ENCODE measurements around the gene SNX32. TPM values are rescaled to one million over a fixed set of nuclear protein-coding genes. Genes with fewer than 3 reads are reported as not detected.

Gene SNX32
- total and polyA plus RNA-seq, 2 of the 13 experiments (the other 11 are each of a cell fraction or from before 2014, with no cell fraction given), result 0.09 to 0.34 TPM

DNA sequence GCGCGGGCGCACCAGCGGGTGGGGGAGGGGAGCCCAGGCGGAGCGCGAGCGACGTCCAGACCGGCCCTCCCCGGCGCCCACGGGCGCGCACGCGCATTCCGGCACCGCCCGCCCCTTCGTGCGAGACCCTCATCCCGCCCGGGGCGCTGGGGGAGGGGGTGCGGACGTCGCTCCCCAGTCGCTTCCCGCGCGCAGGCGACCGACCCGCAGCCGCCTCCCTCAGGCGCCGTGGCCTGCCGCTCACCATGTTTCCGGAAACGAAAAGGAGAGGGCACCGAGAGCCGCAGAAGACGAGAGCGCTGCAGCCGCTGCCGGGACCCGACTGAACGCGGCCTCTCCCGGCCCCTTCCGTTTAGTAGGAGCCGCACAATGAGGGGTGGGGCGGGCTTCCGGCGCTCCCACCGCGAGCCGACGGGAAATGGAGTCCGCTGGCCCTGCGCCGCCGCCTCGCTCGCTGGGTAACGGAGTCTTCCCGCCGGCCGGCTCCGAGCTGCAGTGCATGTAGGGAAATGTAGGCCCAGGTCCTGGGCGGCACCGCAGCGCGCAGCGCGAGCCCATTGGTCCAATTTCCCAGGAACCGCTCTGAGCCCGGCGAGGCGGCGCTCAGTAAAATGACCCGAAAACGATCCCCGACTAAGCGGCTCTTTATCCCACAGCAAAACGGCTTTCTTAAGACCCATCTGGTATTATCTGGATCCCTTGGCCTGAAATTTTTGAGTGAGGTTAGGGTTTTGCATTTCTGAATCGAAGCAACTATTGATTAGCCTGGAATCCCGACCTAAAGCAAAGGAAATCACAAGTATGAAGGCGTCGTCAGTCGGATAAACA lies 24.3 kb downstream of the SNX32 start, which contains the start of gene CFL1 (continued):
- TF ChIP-seq, protein P1, sequence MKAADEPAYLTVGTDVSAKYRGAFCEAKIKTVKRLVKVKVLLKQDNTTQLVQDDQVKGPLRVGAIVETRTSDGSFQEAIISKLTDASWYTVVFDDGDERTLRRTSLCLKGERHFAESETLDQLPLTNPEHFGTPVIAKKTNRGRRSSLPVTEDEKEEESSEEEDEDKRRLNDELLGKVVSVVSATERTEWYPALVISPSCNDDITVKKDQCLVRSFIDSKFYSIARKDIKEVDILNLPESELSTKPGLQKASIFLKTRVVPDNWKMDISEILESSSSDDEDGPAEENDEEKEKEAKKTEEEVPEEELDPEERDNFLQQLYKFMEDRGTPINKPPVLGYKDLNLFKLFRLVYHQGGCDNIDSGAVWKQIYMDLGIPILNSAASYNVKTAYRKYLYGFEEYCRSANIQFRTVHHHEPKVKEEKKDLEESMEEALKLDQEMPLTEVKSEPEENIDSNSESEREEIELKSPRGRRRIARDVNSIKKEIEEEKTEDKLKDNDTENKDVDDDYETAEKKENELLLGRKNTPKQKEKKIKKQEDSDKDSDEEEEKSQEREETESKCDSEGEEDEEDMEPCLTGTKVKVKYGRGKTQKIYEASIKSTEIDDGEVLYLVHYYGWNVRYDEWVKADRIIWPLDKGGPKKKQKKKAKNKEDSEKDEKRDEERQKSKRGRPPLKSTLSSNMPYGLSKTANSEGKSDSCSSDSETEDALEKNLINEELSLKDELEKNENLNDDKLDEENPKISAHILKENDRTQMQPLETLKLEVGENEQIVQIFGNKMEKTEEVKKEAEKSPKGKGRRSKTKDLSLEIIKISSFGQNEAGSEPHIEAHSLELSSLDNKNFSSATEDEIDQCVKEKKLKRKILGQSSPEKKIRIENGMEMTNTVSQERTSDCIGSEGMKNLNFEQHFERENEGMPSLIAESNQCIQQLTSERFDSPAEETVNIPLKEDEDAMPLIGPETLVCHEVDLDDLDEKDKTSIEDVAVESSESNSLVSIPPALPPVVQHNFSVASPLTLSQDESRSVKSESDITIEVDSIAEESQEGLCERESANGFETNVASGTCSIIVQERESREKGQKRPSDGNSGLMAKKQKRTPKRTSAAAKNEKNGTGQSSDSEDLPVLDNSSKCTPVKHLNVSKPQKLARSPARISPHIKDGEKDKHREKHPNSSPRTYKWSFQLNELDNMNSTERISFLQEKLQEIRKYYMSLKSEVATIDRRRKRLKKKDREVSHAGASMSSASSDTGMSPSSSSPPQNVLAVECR (CRISPR knock-in tag; IDR thresholded peaks at IDR 0.05; ENCODE audit: borderline replicate concordance), result peak; percentile 88; the same call in 1 of the 2 replicates
- TF ChIP-seq, protein P2, sequence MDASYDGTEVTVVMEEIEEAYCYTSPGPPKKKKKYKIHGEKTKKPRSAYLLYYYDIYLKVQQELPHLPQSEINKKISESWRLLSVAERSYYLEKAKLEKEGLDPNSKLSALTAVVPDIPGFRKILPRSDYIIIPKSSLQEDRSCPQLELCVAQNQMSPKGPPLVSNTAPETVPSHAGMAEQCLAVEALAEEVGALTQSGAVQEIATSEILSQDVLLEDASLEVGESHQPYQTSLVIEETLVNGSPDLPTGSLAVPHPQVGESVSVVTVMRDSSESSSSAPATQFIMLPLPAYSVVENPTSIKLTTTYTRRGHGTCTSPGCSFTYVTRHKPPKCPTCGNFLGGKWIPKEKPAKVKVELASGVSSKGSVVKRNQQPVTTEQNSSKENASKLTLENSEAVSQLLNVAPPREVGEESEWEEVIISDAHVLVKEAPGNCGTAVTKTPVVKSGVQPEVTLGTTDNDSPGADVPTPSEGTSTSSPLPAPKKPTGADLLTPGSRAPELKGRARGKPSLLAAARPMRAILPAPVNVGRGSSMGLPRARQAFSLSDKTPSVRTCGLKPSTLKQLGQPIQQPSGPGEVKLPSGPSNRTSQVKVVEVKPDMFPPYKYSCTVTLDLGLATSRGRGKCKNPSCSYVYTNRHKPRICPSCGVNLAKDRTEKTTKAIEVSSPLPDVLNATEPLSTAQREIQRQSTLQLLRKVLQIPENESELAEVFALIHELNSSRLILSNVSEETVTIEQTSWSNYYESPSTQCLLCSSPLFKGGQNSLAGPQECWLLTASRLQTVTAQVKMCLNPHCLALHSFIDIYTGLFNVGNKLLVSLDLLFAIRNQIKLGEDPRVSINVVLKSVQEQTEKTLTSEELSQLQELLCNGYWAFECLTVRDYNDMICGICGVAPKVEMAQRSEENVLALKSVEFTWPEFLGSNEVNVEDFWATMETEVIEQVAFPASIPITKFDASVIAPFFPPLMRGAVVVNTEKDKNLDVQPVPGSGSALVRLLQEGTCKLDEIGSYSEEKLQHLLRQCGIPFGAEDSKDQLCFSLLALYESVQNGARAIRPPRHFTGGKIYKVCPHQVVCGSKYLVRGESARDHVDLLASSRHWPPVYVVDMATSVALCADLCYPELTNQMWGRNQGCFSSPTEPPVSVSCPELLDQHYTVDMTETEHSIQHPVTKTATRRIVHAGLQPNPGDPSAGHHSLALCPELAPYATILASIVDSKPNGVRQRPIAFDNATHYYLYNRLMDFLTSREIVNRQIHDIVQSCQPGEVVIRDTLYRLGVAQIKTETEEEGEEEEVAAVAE (CRISPR knock-in tag; IDR thresholded peaks at IDR 0.05; ENCODE audit: borderline replicate concordance), result peak; percentile 92; the same call in 1 of the 2 replicates
- TF ChIP-seq ZNF230 (CRISPR knock-in tag; IDR thresholded peaks at IDR 0.05) (0 out of 2 replicates have a peak, but pooled peaks have one; percentile 31), NR2C2 (CRISPR knock-in tag; IDR thresholded peaks at IDR 0.05; ENCODE audit: borderline replicate concordance) (peak; percentile 90), HDAC1 (CRISPR knock-in tag; IDR thresholded peaks at IDR 0.05) (peak; percentile 65), ZNF746 (CRISPR knock-in tag; IDR thresholded peaks at IDR 0.05) (0 out of 2 replicates have a peak, but pooled peaks have one; percentile 67), GABPB1 (CRISPR knock-in tag; IDR thresholded peaks at IDR 0.05) (peak; percentile 97), KLF12 (CRISPR knock-in tag; IDR thresholded peaks at IDR 0.05; ENCODE audit: borderline replicate concordance) (peak; percentile 100), ZNF607 (CRISPR knock-in tag; IDR thresholded peaks at IDR 0.05; ENCODE audit: borderline replicate concordance) (peak; percentile 81; the same call in 1 of the 2 replicates), HMG20B (CRISPR knock-in tag; conservative IDR thresholded peaks at IDR 0.05) (0 out of 2 replicates have a peak, but pooled peaks have one; percentile 23), MTA3 (CRISPR knock-in tag; IDR thresholded peaks at IDR 0.05) (no peak), ZNF546 (CRISPR knock-in tag; conservative IDR thresholded peaks at IDR 0.05) (peak; percentile 64; the same call in 1 of the 2 replicates), ZNF225 (CRISPR knock-in tag; IDR thresholded peaks at IDR 0.05) (0 out of 2 replicates have a peak, but pooled peaks have one; percentile 42)
- TF ChIP-seq, protein P3, sequence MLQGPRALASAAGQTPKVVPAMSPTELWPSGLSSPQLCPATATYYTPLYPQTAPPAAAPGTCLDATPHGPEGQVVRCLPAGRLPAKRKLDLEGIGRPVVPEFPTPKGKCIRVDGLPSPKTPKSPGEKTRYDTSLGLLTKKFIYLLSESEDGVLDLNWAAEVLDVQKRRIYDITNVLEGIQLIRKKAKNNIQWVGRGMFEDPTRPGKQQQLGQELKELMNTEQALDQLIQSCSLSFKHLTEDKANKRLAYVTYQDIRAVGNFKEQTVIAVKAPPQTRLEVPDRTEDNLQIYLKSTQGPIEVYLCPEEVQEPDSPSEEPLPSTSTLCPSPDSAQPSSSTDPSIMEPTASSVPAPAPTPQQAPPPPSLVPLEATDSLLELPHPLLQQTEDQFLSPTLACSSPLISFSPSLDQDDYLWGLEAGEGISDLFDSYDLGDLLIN (CRISPR knock-in tag; IDR thresholded peaks at IDR 0.05; ENCODE audit: borderline replicate concordance), result no peak
- TF ChIP-seq, protein P4, sequence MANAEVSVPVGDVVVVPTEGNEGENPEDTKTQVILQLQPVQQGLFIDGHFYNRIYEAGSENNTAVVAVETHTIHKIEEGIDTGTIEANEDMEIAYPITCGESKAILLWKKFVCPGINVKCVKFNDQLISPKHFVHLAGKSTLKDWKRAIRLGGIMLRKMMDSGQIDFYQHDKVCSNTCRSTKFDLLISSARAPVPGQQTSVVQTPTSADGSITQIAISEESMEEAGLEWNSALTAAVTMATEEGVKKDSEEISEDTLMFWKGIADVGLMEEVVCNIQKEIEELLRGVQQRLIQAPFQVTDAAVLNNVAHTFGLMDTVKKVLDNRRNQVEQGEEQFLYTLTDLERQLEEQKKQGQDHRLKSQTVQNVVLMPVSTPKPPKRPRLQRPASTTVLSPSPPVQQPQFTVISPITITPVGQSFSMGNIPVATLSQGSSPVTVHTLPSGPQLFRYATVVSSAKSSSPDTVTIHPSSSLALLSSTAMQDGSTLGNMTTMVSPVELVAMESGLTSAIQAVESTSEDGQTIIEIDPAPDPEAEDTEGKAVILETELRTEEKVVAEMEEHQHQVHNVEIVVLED (CRISPR knock-in tag; IDR thresholded peaks at IDR 0.05; ENCODE audit: borderline replicate concordance), result peak; percentile 91
